HEK293 (cell line): ENCODE data around the gene COMMD8.

Source experiments
- ATF2 ChIP-seq: fragments of 450-650 bp; formaldehyde crosslinking; IDR thresholded peaks from 2 replicates; pipeline ENCODE4 v1.5.1; 2016; ENCODE audit warnings: missing biosample characterization, missing genetic modification characterization, low read depth
- CTCF ChIP-seq: fragments of 450-650 bp; formaldehyde crosslinking; IDR thresholded peaks from 2 replicates; pipeline ENCODE4 v1.5.1; 2016; ENCODE audit warnings: missing biosample characterization, missing genetic modification characterization
- PRDM10 ChIP-seq: fragments of 450-650 bp; formaldehyde crosslinking; IDR thresholded peaks from 2 replicates; pipeline ENCODE4 v1.5.1; 2016; ENCODE audit warnings: missing biosample characterization, missing genetic modification characterization
- REST ChIP-seq: fragments of 450-650 bp; formaldehyde crosslinking; IDR thresholded peaks from 2 replicates; pipeline ENCODE4 v1.5.1; 2016; ENCODE audit warnings: missing biosample characterization, missing genetic modification characterization
- SETDB1 ChIP-seq: IDR thresholded peaks from one replicate; pipeline ENCODE4 v1.6.1; 2017; ENCODE audit warnings: mild to moderate bottlenecking, low read length, moderate library complexity, mixed read lengths; ENCODE audit not compliant: insufficient read length
- ZEB2 ChIP-seq: fragments of 450-650 bp; formaldehyde crosslinking; IDR thresholded peaks from 2 replicates; pipeline ENCODE4 v1.5.1; 2016; ENCODE audit warnings: missing biosample characterization, missing genetic modification characterization
- ZFP41 ChIP-seq: fragments of 450-650 bp; formaldehyde crosslinking; IDR thresholded peaks from 2 replicates; pipeline ENCODE4 v1.5.1; 2016; ENCODE audit warnings: missing biosample characterization, missing genetic modification characterization, borderline replicate concordance
- ZNF48 ChIP-seq: fragments of 450-650 bp; formaldehyde crosslinking; IDR thresholded peaks from 2 replicates; pipeline ENCODE4 v1.5.1; 2016; ENCODE audit warnings: missing biosample characterization, missing genetic modification characterization
- ZNF704 ChIP-seq: fragments of 450-650 bp; formaldehyde crosslinking; IDR thresholded peaks from 2 replicates; pipeline ENCODE4 v1.5.1; 2016; ENCODE audit warnings: missing biosample characterization, missing genetic modification characterization
- ZSCAN30 ChIP-seq: fragments of 450-650 bp; IDR thresholded peaks from 2 replicates; pipeline ENCODE4 v1.5.1; 2018; ENCODE audit warnings: missing biosample characterization, mild to moderate bottlenecking, missing genetic modification characterization, moderate library complexity

GRCh38 chr4:47469951-47470350 lies 6.4 kb upstream of the COMMD8 start:
- TF ChIP-seq CTCF (tag by site-specific recombination) (no peak), PRDM10 (tag by site-specific recombination) (no peak), SETDB1 (no peak), ZNF704 (tag by site-specific recombination) (no peak), ZNF48 (tag by site-specific recombination) (no peak), ZFP41 (tag by site-specific recombination) (no peak), ZSCAN30 (tag by site-specific recombination) (no peak), ZEB2 (tag by site-specific recombination) (no peak), ATF2 (no peak), REST (no peak)
